ENCODE data around the gene ZMIZ1. TPM values are rescaled to one million over a fixed set of nuclear protein-coding genes. Genes with fewer than 3 reads are reported as not detected.

ZMIZ1 gene
- total and polyA plus RNA-seq, 4 donors: 3.9 to 19.1 (median 9.8) TPM

- WGBS: 95% methylated on average over 1 of the region's 1 CpG
- no peaks in the 10 kb centered on the region for H3K27me3 ChIP-seq (ENCODE audit: control insufficient read depth in 4 of 4, insufficient read depth in 4 of 4, low read length in 3 of 4)
- no peaks in the 10 kb centered on the region for H3K9me3 ChIP-seq (ENCODE audit: control insufficient read depth in 4 of 4, low read length in 3 of 4)
- no peaks in the 10 kb centered on the region for H3K36me3 ChIP-seq (ENCODE audit: control insufficient read depth in 4 of 4, insufficient read depth in 3 of 4, low read depth in 1 of 4, low read length in 3 of 4)
- no peak for DNase-seq (ENCODE audit: low spot score)
- TF ChIP-seq NR2F2 (IDR thresholded peaks at IDR 0.05): no peak
- TF ChIP-seq FOXA2 (IDR thresholded peaks at IDR 0.05): no peak
- no peak for TF ChIP-seq YY1 (IDR thresholded peaks at IDR 0.05)
- TF ChIP-seq EGR1 (IDR thresholded peaks at IDR 0.05; ENCODE audit: low read depth in 2 of 2): no peak
- TF ChIP-seq SP1 (IDR thresholded peaks at IDR 0.05): no peak
- TF ChIP-seq ZBTB33 (IDR thresholded peaks at IDR 0.05): no peak
- TF ChIP-seq RXRA (IDR thresholded peaks at IDR 0.05): no peak
- no peak for TF ChIP-seq HNF4A (conservative IDR thresholded peaks at IDR 0.05)
- no peak for TF ChIP-seq ATF3 (IDR thresholded peaks at IDR 0.05)
- TF ChIP-seq REST (IDR thresholded peaks at IDR 0.05): no peak
- no peak for TF ChIP-seq TAF1 (conservative IDR thresholded peaks at IDR 0.05)
- TF ChIP-seq JUND (IDR thresholded peaks at IDR 0.05): no peak
- TF ChIP-seq, protein P1, sequence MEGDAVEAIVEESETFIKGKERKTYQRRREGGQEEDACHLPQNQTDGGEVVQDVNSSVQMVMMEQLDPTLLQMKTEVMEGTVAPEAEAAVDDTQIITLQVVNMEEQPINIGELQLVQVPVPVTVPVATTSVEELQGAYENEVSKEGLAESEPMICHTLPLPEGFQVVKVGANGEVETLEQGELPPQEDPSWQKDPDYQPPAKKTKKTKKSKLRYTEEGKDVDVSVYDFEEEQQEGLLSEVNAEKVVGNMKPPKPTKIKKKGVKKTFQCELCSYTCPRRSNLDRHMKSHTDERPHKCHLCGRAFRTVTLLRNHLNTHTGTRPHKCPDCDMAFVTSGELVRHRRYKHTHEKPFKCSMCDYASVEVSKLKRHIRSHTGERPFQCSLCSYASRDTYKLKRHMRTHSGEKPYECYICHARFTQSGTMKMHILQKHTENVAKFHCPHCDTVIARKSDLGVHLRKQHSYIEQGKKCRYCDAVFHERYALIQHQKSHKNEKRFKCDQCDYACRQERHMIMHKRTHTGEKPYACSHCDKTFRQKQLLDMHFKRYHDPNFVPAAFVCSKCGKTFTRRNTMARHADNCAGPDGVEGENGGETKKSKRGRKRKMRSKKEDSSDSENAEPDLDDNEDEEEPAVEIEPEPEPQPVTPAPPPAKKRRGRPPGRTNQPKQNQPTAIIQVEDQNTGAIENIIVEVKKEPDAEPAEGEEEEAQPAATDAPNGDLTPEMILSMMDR (IDR thresholded peaks at IDR 0.05; ENCODE audit: low read depth, low read length, missing input control): no peak
- TF ChIP-seq HNF4G (IDR thresholded peaks at IDR 0.05): no peak
- TF ChIP-seq FOXA1 (IDR thresholded peaks at IDR 0.05): no peak
- TF ChIP-seq RAD21 (IDR thresholded peaks at IDR 0.05): no peak
- TF ChIP-seq, protein P2, sequence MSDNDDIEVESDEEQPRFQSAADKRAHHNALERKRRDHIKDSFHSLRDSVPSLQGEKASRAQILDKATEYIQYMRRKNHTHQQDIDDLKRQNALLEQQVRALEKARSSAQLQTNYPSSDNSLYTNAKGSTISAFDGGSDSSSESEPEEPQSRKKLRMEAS (IDR thresholded peaks at IDR 0.05): no peak
- H3K9ac ChIP-seq (ENCODE audit: low read depth in 1 of 2, low read length in 2 of 2): no peak overlapping the region
- peaks cover 0 to 3% (median under 1%) of the 10 kb centered on the region in 4 donors for H3K4me1 ChIP-seq (ENCODE audit: control insufficient read depth in 4 of 4, insufficient read depth in 4 of 4, low read length in 3 of 4)
- H3K27ac ChIP-seq (ENCODE audit: low read depth in 1 of 2, low read length in 2 of 2): no peak overlapping the region
- H3K4me3 ChIP-seq (ENCODE audit: low read depth in 1 of 3, low read length in 3 of 3): no peak overlapping the region
Measured at GRCh38 chr10:79030705-79031104, 38.1 kb upstream of the ZMIZ1 start.

GRCh38 chr10:79031723-79032122 is 37.0 kb upstream of the ZMIZ1 start:
- Histone ChIP-seq H3K27ac (ENCODE audit: low read depth in 1 of 2, low read length in 2 of 2) (no peak overlapping the region), H3K9ac (ENCODE audit: low read depth in 1 of 2, low read length in 2 of 2) (no peak overlapping the region), H3K4me3 (ENCODE audit: low read depth in 1 of 3, low read length in 3 of 3) (no peak overlapping the region), H3K4me1 (ENCODE audit: control insufficient read depth in 4 of 4, insufficient read depth in 4 of 4, low read length in 3 of 4) (no peaks in the 10 kb centered on the region), H3K27me3 (ENCODE audit: control insufficient read depth in 4 of 4, insufficient read depth in 4 of 4, low read length in 3 of 4) (no peaks in the 10 kb centered on the region), H3K9me3 (ENCODE audit: control insufficient read depth in 4 of 4, low read length in 3 of 4) (no peaks in the 10 kb centered on the region), H3K36me3 (ENCODE audit: control insufficient read depth in 4 of 4, insufficient read depth in 3 of 4, low read depth in 1 of 4, low read length in 3 of 4) (no peaks in the 10 kb centered on the region)
- no peak for TF ChIP-seq RAD21 (IDR thresholded peaks at IDR 0.05)
- TF ChIP-seq NR2F2 (IDR thresholded peaks at IDR 0.05): no peak
- no peak for TF ChIP-seq JUND (IDR thresholded peaks at IDR 0.05)
- no peak for TF ChIP-seq REST (IDR thresholded peaks at IDR 0.05)
- no peak for TF ChIP-seq SP1 (IDR thresholded peaks at IDR 0.05)
- TF ChIP-seq ZBTB33 (IDR thresholded peaks at IDR 0.05): no peak
- TF ChIP-seq HNF4A (conservative IDR thresholded peaks at IDR 0.05): no peak
- TF ChIP-seq GABPA (IDR thresholded peaks at IDR 0.05 in 1 of 2, conservative IDR thresholded peaks at IDR 0.05 in 1 of 2): no peak
- TF ChIP-seq, protein P2 (IDR thresholded peaks at IDR 0.05): no peak
- no peak for TF ChIP-seq YY1 (IDR thresholded peaks at IDR 0.05)
- TF ChIP-seq RXRA (IDR thresholded peaks at IDR 0.05): no peak
- no peak for TF ChIP-seq TAF1 (conservative IDR thresholded peaks at IDR 0.05)
- no peak for TF ChIP-seq FOXA2 (IDR thresholded peaks at IDR 0.05)
- no peak for DNase-seq (ENCODE audit: low spot score)
- 97% methylated on average over 5 of the region's 5 CpGs for WGBS
